Activated CD4-positive, alpha-beta T cell treated with anti-CD3 and anti-CD28 coated beads, Interleukin-2, amount 10 ng/mL, durations not matched to agents 24 days and 14 days (primary cell): ENCODE measurements around the gene KLF18. TPM values are rescaled to one million over a fixed set of nuclear protein-coding genes. Genes with fewer than 3 reads are reported as not detected.

Experiments used
- total RNA-seq: library from RNA; stranded (reverse); gene quantifications from 2 replicates; pipeline ENCODE4 v1.2.3, GENCODE V29; 2022

The KLF18 gene
- total RNA-seq, 1 donor from 2014 or later: not detected

Other genes starting within 250 kb of the KLF18 start
- gene ARTN, start 207.8 kb downstream of the KLF18 start, total RNA-seq: 0.43 TPM in 1 of 2 replicates, not detected in the other
- 26.3 and 26.6 TPM in 2 replicates for gene IPO13, start 194.7 kb downstream of the KLF18 start, total RNA-seq
- 71.0 and 71.8 TPM in 2 replicates for gene DPH2, start 171.6 kb downstream of the KLF18 start, total RNA-seq
- 181 and 182 TPM in 2 replicates for gene ATP6V0B, start 166.7 kb downstream of the KLF18 start, total RNA-seq
- gene B4GALT2, start 162.4 kb downstream of the KLF18 start, total RNA-seq: 59.7 TPM in 2 replicates
- 3.0 and 4.3 TPM in 2 replicates for gene CCDC24, start 150.0 kb downstream of the KLF18 start, total RNA-seq
- 6.3 and 6.5 TPM in 2 replicates for gene SLC6A9, start 110.2 kb downstream of the KLF18 start, total RNA-seq
- gene KLF17, start 22.8 kb downstream of the KLF18 start, total RNA-seq: not detected in 2 replicates
- gene DMAP1, start 71.8 kb upstream of the KLF18 start, total RNA-seq: 34.1 and 36.0 TPM in 2 replicates
- 50.2 and 53.2 TPM in 2 replicates for gene ERI3, start 213.6 kb upstream of the KLF18 start, total RNA-seq